Left lung (tissue), 10 donors: ENCODE measurements around the gene PDZD7. TPM values are rescaled to one million over a fixed set of nuclear protein-coding genes. Genes with fewer than 3 reads are reported as not detected.

Experiments
- ATAC-seq: fragments of 200-7000 bp; cut with Tn5 transposase; one replicate; pipeline ENCODE4 v1.9.1; 2020; ENCODE audit warnings: moderate library complexity
- DNase-seq, 4 donors: peaks; one replicate each; pipeline ENCODE4 v3.0.0-alpha.2; 2013 to 2020
- H3K27ac ChIP-seq, 2 donors: fragments of 200-600 bp; sonication (generic) in 1 of 2; one replicate each; pipeline versions ENCODE4 v1.5.0 to v1.8.0; 2020 to 2021
- H3K27me3 ChIP-seq, 2 donors: fragments of 200-600 bp; sonication (generic) in 1 of 2; one replicate each; pipeline versions ENCODE4 v1.5.0 to v1.8.0; 2020 to 2021
- H3K36me3 ChIP-seq, 2 donors: fragments of 200-600 bp; sonication (generic) in 1 of 2; one replicate each; pipeline versions ENCODE4 v1.5.0 to v1.8.0; 2020 to 2021
- H3K4me1 ChIP-seq, 2 donors: fragments of 200-600 bp; one replicate each; pipeline ENCODE4 v1.8.0; 2021
- H3K4me3 ChIP-seq, 2 donors: fragments of 200-600 bp; sonication (generic) in 1 of 2; one replicate each; pipeline versions ENCODE4 v1.5.0 to v1.8.0; 2020 to 2021; ENCODE audit warnings: mild to moderate bottlenecking in 1 of 2
- H3K9me3 ChIP-seq, 2 donors: fragments of 200-600 bp; sonication (generic) in 1 of 2; one replicate each; pipeline versions ENCODE4 v1.5.0 to v1.8.0; 2020 to 2021
- intact Hi-C, 2 donors: fragments of 100-400 bp; cut with DNase I; formaldehyde crosslinking; loops; one replicate each; pipeline versions ENCODE4 v1.11.2 to v1.14.2; 2022
- polyA plus RNA-seq, 6 donors: library from polyadenylated mRNA; unstranded; fragments of 120-200 nt; gene quantifications; one replicate each; pipeline ENCODE4 v1.2.1, GENCODE V29; 2013; ENCODE audit not compliant: insufficient read length in 6 of 6
- total RNA-seq, 2 donors: library from RNA; stranded (reverse); fragmentation: NEBNext Ultra II Directional; extraction: Animal tissue kit (Norgen Biotek cat#: 25700); gene quantifications; one replicate each; pipeline ENCODE4 v1.2.1, GENCODE V29; 2021
- TF ChIP-seq, protein P1 (sequence below), 2 donors: fragments of 200-600 bp; sonication (generic) in 1 of 2; IDR thresholded peaks; one replicate each; pipeline versions ENCODE4 v1.5.0 to v1.8.0; 2021; ENCODE audit warnings: antibody characterized with exemption in 2 of 2
- donor health status: DM: no; HTN: yes; CAD: no.
- donor health status: DM: no; HTN: no; CAD: no.

PDZD7 gene
- total and polyA plus RNA-seq, 8 donors = 0.41 to 0.96 (median 0.71) TPM

GRCh38 chr10:101073631-101074030 is 42.7 kb upstream of the PDZD7 start:
- intact Hi-C loops = no loop called here

GRCh38 chr10:101072923-101073322 is 42.0 kb upstream of the PDZD7 start:
- H3K27me3 ChIP-seq = peaks cover 13 to 64% of the 10 kb centered on the region in 2 donors
- H3K36me3 ChIP-seq = no peaks in the 10 kb centered on the region
- H3K4me3 ChIP-seq = no peak overlapping the region
- ATAC-seq (no peak), DNase-seq (no peak)
- H3K9me3 ChIP-seq = no peaks in the 10 kb centered on the region
- intact Hi-C loops = no loop called here
- TF ChIP-seq, protein P1, sequence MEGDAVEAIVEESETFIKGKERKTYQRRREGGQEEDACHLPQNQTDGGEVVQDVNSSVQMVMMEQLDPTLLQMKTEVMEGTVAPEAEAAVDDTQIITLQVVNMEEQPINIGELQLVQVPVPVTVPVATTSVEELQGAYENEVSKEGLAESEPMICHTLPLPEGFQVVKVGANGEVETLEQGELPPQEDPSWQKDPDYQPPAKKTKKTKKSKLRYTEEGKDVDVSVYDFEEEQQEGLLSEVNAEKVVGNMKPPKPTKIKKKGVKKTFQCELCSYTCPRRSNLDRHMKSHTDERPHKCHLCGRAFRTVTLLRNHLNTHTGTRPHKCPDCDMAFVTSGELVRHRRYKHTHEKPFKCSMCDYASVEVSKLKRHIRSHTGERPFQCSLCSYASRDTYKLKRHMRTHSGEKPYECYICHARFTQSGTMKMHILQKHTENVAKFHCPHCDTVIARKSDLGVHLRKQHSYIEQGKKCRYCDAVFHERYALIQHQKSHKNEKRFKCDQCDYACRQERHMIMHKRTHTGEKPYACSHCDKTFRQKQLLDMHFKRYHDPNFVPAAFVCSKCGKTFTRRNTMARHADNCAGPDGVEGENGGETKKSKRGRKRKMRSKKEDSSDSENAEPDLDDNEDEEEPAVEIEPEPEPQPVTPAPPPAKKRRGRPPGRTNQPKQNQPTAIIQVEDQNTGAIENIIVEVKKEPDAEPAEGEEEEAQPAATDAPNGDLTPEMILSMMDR (IDR thresholded peaks at IDR 0.05) = no peak
- H3K4me1 ChIP-seq = peaks cover 0 to 13% of the 10 kb centered on the region in 2 donors
- no peak overlapping the region for H3K27ac ChIP-seq

More at GRCh38 chr10:101073631-101074030, 42.7 kb upstream of the PDZD7 start:
- no peak overlapping the region for H3K27ac ChIP-seq
- H3K4me1 ChIP-seq = peaks cover 0 to 13% of the 10 kb centered on the region in 2 donors
- H3K36me3 ChIP-seq = no peaks in the 10 kb centered on the region
- TF ChIP-seq, protein P1 (IDR thresholded peaks at IDR 0.05) = no peak
- ATAC-seq (no peak), DNase-seq (no peak)
- H3K4me3 ChIP-seq = no peak overlapping the region
- H3K27me3 ChIP-seq = peaks cover 13 to 71% of the 10 kb centered on the region in 2 donors
- no peaks in the 10 kb centered on the region for H3K9me3 ChIP-seq

DNA sequence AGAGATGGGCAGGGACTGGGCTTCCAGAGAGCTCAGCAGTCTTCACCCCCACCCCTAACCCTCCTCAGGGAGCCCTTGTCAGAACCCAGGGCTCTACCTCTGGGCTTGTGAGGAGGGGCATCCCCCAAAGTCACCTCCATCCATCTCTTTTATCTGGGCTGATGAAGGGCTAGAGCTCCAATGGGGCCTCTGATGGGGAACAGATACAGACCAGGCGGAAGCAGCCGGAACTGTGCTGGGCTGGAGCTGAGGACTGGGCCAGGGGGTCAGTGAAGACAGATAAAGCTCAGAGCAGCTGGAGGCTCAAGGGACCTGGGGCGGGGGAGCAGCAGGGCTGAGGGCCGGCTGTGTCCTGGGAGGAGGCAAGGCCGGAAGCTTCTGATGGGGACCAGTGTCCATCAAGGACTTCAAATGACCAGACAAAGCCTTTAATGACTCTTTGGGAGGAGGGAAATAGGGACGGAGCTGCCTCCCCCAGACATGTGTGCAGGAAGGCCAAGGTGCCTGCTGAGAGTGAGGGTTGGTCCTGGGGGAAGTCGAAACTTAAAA is 41.0 kb upstream of the PDZD7 start:
- Histone ChIP-seq H3K9me3 (no peaks in the 10 kb centered on the region), H3K4me1 (peaks cover 0 to 22% of the 10 kb centered on the region in 2 donors), H3K4me3 (no peak overlapping the region), H3K36me3 (no peaks in the 10 kb centered on the region), H3K27me3 (peaks cover 13 to 64% of the 10 kb centered on the region in 2 donors), H3K27ac (peak overlapping the region in 1 of 2 donors; percentile 60)
- TF ChIP-seq, protein P1 (IDR thresholded peaks at IDR 0.05) = no peak
- DNase-seq (no peak), ATAC-seq (no peak)
- intact Hi-C loops = no loop called here

- no peaks in the 10 kb centered on the region for H3K9me3 ChIP-seq
- TF ChIP-seq, protein P1 (IDR thresholded peaks at IDR 0.05) = no peak
- H3K36me3 ChIP-seq = no peaks in the 10 kb centered on the region
- H3K27me3 ChIP-seq = peaks cover 13 to 64% of the 10 kb centered on the region in 2 donors
- peak overlapping the region in 1 of 2 donors; percentile 60 for H3K27ac ChIP-seq
- ATAC-seq (peak; percentile 31), DNase-seq (peak in 1 of 4 donors; percentile 87)
- H3K4me3 ChIP-seq = no peak overlapping the region
- intact Hi-C loops = no loop called here
- H3K4me1 ChIP-seq = peaks cover 0 to 28% of the 10 kb centered on the region in 2 donors
Observed at GRCh38 chr10:101071267-101071884, 40.4 kb upstream of the PDZD7 start.

DNA sequence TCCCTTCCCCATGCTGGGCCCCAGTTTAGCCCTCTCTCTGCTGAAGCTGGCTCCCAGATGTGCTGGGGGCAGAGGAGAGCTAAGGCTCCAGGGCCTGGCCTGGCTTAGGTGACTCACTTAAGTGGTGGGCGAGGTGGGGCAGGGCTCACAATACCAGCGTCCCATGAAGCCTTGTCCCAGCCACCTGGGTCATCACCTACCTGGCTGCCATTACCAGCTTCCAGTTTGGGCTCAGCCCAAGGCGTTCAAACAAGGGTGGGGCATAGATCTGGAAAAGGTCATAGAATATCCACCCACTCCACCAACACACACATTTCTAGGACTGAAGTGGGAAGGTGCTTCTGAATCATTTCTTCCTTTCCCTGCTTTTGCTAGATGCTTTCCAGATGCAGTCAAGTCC is 39.2 kb upstream of the PDZD7 start:
- intact Hi-C loops = no loop called here
- H3K9me3 ChIP-seq = no peaks in the 10 kb centered on the region
- no peak for ATAC-seq
- TF ChIP-seq, protein P1 (IDR thresholded peaks at IDR 0.05) = no peak
- no peaks in the 10 kb centered on the region for H3K36me3 ChIP-seq
- no peak overlapping the region for H3K27ac ChIP-seq
- H3K27me3 ChIP-seq = peaks cover 7 to 64% of the 10 kb centered on the region in 2 donors
- H3K4me1 ChIP-seq = peaks cover 8 to 41% of the 10 kb centered on the region in 2 donors
- DNase-seq = no peak
- H3K4me3 ChIP-seq = no peak overlapping the region
